ENCODE data around the gene DRC1. TPM values are rescaled to one million over a fixed set of nuclear protein-coding genes. Genes with fewer than 3 reads are reported as not detected.

The DRC1 gene
- total RNA-seq, 1 donor from 2014 or later, result not detected

DNA sequence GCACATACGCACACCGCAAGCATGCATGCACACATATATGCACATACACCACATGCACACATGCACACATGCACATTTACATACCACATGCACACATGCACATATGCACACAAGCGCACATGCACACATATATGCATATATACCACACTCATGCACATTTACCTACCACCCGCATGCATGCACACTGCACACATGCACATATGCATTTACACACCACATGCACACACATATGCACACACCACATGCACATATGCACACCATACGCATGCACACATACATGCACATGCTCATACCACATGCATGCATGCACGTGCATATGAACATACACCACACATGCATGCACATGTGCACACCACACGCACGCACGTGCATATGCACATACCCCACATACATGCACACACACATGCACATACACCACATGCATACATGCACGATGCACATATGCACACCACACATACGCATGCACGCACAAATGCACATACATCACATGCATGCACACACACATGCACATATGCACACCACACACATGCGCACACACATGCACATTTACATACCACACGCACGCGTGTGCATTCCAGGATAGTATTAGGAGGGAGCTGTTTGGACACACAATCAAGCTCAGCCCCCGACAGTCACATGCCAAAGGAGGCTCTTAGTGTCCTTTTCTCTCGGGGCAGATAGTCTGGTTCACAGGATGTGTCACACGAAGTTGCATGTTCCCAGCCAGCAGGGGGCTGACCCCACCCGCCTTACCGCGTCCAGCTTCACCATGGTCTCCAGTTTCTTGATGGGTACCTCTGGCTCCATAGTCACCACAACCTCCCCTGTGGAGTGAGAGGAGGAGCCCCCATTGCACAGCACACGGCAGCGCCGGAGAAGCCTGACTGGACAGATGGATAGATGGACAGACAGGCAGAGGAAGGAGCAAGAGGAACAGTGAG, 70.3 kb downstream of the DRC1 start:
- no peak overlapping the region for H3K27ac ChIP-seq
- intact Hi-C loops (cut with DNase I), result no loop called here
- DNase-seq (ENCODE audit: extremely low spot score in 2 of 2), result no peak
- H3K4me3 ChIP-seq, result no peak overlapping the region
- TF ChIP-seq, protein P1, sequence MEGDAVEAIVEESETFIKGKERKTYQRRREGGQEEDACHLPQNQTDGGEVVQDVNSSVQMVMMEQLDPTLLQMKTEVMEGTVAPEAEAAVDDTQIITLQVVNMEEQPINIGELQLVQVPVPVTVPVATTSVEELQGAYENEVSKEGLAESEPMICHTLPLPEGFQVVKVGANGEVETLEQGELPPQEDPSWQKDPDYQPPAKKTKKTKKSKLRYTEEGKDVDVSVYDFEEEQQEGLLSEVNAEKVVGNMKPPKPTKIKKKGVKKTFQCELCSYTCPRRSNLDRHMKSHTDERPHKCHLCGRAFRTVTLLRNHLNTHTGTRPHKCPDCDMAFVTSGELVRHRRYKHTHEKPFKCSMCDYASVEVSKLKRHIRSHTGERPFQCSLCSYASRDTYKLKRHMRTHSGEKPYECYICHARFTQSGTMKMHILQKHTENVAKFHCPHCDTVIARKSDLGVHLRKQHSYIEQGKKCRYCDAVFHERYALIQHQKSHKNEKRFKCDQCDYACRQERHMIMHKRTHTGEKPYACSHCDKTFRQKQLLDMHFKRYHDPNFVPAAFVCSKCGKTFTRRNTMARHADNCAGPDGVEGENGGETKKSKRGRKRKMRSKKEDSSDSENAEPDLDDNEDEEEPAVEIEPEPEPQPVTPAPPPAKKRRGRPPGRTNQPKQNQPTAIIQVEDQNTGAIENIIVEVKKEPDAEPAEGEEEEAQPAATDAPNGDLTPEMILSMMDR (IDR thresholded peaks at IDR 0.05), result no peak
- TF ChIP-seq POLR2A (IDR thresholded peaks at IDR 0.05) (no peak), POLR2AphosphoS5 (IDR thresholded peaks at IDR 0.05; ENCODE audit: insufficient read depth in 1 of 2, low read depth in 1 of 2) (no peak)
- H3K27me3 ChIP-seq, result no peaks in the 10 kb centered on the region
- peaks cover 6% of the 10 kb centered on the region for H3K9me3 ChIP-seq
- no peaks in the 10 kb centered on the region for H3K4me1 ChIP-seq
- H3K36me3 ChIP-seq, result no peaks in the 10 kb centered on the region

DNA sequence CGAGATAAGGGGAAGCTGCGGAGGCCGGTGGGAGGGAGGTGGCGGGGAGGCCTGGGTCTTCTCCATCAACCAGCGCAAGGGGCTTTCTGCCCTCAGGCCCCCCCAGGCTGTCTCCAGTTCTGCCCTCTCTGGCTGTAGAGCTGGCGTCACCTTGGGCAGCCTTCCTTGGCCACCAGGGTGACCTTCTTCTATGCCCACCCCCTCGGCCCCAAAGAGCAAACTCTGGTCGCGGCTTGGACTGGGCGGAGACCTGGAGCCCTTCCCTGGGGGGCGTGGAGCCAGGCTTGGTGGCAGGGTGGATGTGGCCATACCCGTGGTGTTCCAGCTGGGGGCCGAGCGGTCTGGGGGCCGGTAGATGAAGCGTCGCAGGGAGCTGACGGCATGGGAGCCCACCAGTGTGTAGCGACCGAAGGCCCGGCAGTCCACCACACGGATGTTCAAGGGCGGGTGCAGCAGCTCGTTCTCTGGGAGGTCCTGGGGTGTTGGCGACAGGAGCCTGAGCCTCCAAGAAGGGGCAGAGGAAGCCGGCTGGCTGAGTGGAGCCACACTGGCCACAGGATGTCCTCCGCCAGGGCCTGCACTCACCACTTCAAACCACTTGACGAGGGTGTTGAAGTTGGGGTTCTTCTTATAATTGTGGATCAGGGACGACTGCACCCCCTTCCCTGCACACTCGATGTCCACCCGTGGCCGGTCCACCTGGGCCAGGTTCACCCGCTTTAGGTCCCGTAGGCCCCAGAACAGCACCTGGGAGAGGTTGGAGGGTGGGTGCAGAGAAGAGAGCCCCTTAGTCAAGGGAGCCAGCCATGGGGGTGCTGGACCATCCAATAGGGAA, 71.3 kb downstream of the DRC1 start:
- TF ChIP-seq, protein P1 (IDR thresholded peaks at IDR 0.05), result no peak
- Histone ChIP-seq H3K9me3 (peaks cover 6% of the 10 kb centered on the region), H3K27ac (no peak overlapping the region), H3K27me3 (no peaks in the 10 kb centered on the region), H3K4me1 (peaks cover 3% of the 10 kb centered on the region), H3K4me3 (no peak overlapping the region), H3K36me3 (no peaks in the 10 kb centered on the region)
- intact Hi-C loops (cut with DNase I), result no loop called here
- DNase-seq (ENCODE audit: extremely low spot score in 2 of 2), result no peak

DNA sequence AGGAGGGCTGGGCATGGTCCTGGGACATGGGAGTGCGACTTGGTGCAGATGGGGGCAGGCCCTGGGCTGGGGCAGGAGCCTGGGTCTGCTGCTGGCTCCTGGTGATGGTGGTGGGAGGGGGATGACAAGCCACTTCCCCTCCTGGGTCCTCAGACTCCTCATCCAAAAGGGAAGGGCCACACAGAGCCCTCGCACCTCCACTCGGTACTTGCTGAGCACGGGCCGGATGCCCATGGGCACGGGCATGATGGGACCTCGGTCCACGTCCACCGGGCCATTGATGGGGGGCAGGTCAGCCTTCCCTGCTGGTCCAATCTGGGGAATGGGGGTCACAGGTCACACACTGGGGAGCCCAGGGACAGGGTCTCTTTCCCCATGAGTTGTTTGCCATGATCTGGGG, 72.1 kb downstream of the DRC1 start:
- TF ChIP-seq POLR2A (IDR thresholded peaks at IDR 0.05), result no peak
- TF ChIP-seq POLR2AphosphoS5 (IDR thresholded peaks at IDR 0.05; ENCODE audit: insufficient read depth in 1 of 2, low read depth in 1 of 2), result no peak
- TF ChIP-seq, protein P1 (IDR thresholded peaks at IDR 0.05), result no peak
- intact Hi-C loops (cut with DNase I), result no loop called here
- no peak for DNase-seq (ENCODE audit: extremely low spot score in 2 of 2)
- H3K27me3 ChIP-seq, result no peaks in the 10 kb centered on the region
- H3K4me1 ChIP-seq, result peaks cover 7% of the 10 kb centered on the region
- H3K36me3 ChIP-seq, result no peaks in the 10 kb centered on the region
- no peak overlapping the region for H3K27ac ChIP-seq
- H3K9me3 ChIP-seq, result peaks cover 6% of the 10 kb centered on the region
- no peak overlapping the region for H3K4me3 ChIP-seq

DNA sequence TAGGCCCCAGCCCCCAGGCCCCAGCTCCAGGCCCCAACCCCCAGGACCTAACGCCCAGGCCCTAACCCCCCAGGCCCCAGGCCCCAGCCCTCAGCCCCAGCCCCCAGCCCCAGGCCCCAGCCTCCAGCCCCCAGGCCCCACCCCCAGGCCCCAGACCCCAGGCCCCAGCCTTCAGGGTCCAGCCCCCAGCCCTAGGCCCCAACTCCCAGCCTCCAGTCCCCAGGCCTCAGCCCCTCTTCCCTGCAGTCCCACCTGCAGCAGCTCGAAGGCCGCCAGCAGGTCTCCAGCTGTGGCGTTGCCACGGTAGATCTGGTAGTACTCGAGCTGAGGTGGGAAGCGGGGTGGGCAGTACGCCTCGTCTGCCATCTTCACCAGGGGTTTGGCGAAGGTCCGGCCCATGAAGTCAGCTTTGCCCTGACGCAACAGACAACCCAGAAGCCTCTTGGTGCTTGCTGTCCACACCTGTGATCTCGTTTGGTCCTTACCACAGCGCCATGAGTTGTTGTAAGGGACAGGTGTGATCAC, 72.6 kb downstream of the DRC1 start:
- Histone ChIP-seq H3K27me3 (no peaks in the 10 kb centered on the region), H3K9me3 (peaks cover 3% of the 10 kb centered on the region), H3K36me3 (no peaks in the 10 kb centered on the region), H3K27ac (no peak overlapping the region), H3K4me1 (peaks cover 7% of the 10 kb centered on the region), H3K4me3 (no peak overlapping the region)
- DNase-seq (ENCODE audit: extremely low spot score in 2 of 2), result no peak
- intact Hi-C loops (cut with DNase I), result no loop called here
- TF ChIP-seq POLR2AphosphoS5 (IDR thresholded peaks at IDR 0.05; ENCODE audit: insufficient read depth in 1 of 2, low read depth in 1 of 2) (no peak), POLR2A (IDR thresholded peaks at IDR 0.05) (no peak)

DNA sequence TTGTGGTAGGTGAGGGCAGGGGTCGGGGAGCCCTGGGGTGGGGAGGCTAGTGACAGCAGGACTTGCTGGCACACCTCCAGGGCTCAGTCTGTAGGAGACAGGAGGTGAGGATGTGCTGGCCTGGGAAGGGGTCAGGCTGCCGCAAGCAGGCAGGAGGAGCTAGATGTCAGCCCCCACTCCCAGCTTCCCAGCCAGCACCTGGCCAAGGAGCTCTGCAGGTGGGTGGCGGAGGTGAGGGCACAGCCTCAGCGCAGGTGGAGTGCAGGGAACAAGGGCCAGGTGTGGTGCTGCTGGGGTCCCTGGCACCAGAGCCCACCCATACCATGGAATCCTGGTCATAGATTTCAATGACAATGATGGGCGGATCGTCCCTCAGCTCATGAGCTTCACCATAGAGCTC, 73.3 kb downstream of the DRC1 start:
- Histone ChIP-seq H3K36me3 (no peaks in the 10 kb centered on the region), H3K4me1 (peaks cover 7% of the 10 kb centered on the region), H3K27me3 (no peaks in the 10 kb centered on the region), H3K4me3 (no peak overlapping the region), H3K9me3 (no peaks in the 10 kb centered on the region), H3K27ac (no peak overlapping the region)
- TF ChIP-seq POLR2AphosphoS5 (IDR thresholded peaks at IDR 0.05; ENCODE audit: insufficient read depth in 1 of 2, low read depth in 1 of 2) (no peak), POLR2A (IDR thresholded peaks at IDR 0.05) (no peak)
- TF ChIP-seq, protein P1 (IDR thresholded peaks at IDR 0.05), result no peak
- DNase-seq (ENCODE audit: extremely low spot score in 2 of 2), result no peak
- intact Hi-C loops (cut with DNase I), result no loop called here

Data from vagina (tissue), 2 donors.